ENCODE results near the gene MAGI2.

The MAGI2 gene

DNA sequence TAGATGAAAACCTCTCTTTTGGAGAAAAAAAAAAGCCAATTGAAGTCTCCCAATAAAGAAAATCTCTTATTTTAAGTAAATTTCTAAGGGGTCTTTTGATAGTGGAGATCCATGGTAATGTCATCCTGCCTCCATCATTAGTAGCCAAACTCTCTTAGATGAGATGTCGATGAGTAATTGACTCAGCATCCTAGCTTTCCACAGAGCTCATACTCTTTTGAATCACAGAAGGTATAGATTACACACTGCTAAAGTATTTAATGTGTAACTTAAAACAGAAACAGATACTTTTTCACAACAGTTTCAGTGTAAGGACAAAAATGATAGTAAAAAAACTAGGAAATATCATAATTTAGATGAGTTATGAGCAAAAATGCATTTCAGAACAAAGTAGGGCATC, 19.4 kb downstream of the MAGI2 start:
- DNase-seq (ENCODE audit: low spot score): peak; percentile 5
- CTCF ChIA-PET: no interaction called here
- no peak overlapping the region for H3K27ac ChIP-seq
- POLR2A ChIA-PET (ENCODE audit: low non-redundant PET): no interaction called here
- TF ChIP-seq CTCF (conservative IDR thresholded peaks at IDR 0.05; ENCODE audit: low read depth): no peak

GRCh38 chr7:79430391-79430790, 23.1 kb downstream of the MAGI2 start:
- no peak for DNase-seq (ENCODE audit: low spot score)
- no peak for TF ChIP-seq CTCF (conservative IDR thresholded peaks at IDR 0.05; ENCODE audit: low read depth)
- no peak overlapping the region for H3K27ac ChIP-seq
- ChIA-PET POLR2A (ENCODE audit: low non-redundant PET) (no interaction called here), CTCF (no interaction called here)

- DNase-seq (ENCODE audit: low spot score): no peak
- CTCF ChIA-PET: no interaction called here
- H3K27ac ChIP-seq: no peak overlapping the region
- TF ChIP-seq CTCF (conservative IDR thresholded peaks at IDR 0.05; ENCODE audit: low read depth): no peak
- POLR2A ChIA-PET (ENCODE audit: low non-redundant PET): no interaction called here
Measured at GRCh38 chr7:79425665-79426064, 27.8 kb downstream of the MAGI2 start.

- no peak for TF ChIP-seq CTCF (conservative IDR thresholded peaks at IDR 0.05; ENCODE audit: low read depth)
- ChIA-PET CTCF (no interaction called here), POLR2A (ENCODE audit: low non-redundant PET) (no interaction called here)
- no peak for DNase-seq (ENCODE audit: low spot score)
- no peak overlapping the region for H3K27ac ChIP-seq
Measured at GRCh38 chr7:79421751-79422150, 31.7 kb downstream of the MAGI2 start.

- ChIA-PET CTCF (no interaction called here), POLR2A (ENCODE audit: low non-redundant PET) (no interaction called here)
- TF ChIP-seq CTCF (conservative IDR thresholded peaks at IDR 0.05; ENCODE audit: low read depth): no peak
- no peak for DNase-seq (ENCODE audit: low spot score)
- H3K27ac ChIP-seq: no peak overlapping the region
Measured at GRCh38 chr7:79420464-79420863, 33.0 kb downstream of the MAGI2 start.

DNA sequence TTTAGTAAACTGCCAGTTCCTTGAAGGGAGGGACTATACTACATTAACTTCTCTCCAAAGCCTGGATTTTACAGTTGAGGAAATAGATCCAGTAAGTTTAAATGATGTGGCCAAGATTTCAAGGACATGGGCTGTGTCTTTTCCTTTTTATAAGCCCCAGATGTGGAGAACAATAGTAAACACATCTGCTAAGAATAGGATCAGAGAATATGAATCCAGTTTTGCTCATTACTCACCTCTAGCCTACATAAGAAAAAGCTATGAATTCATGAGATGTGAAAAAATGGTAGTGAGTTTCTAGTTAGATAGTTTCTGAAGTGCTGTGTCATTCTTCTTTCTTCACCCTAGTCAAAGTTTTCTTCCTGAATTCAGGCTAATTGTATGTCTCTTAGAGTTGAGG, 38.6 kb downstream of the MAGI2 start:
- ChIA-PET CTCF (no interaction called here), POLR2A (ENCODE audit: low non-redundant PET) (no interaction called here)
- H3K27ac ChIP-seq: no peak overlapping the region
- DNase-seq (ENCODE audit: low spot score): no peak
- no peak for TF ChIP-seq CTCF (conservative IDR thresholded peaks at IDR 0.05; ENCODE audit: low read depth)

DNA sequence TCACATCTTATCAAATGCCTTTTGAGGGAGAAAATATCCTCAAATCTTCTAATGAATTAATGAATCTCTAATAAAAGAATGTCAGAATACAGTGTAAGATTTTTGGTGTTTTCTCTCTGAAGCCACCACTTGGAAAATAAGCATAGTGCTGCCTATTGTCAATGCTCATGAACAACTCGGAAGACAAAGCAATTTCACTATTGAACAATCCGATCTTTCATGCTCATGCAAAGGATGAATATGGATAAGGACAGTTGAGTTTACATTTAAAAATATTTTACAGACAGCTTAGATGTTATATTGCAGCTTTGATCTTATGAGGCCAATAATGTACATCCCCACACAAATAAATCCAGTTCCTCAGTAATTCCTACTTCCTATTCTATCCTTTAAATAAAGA, 40.6 kb downstream of the MAGI2 start:
- ChIA-PET POLR2A (ENCODE audit: low non-redundant PET) (no interaction called here), CTCF (no interaction called here)
- no peak for TF ChIP-seq CTCF (conservative IDR thresholded peaks at IDR 0.05; ENCODE audit: low read depth)
- H3K27ac ChIP-seq: no peak overlapping the region
- DNase-seq (ENCODE audit: low spot score): no peak
